GM21717 (cell line): ENCODE results near the gene FAM234A.

Experiments used
- ATAC-seq: cut with Tn5 transposase; IDR thresholded peaks from one replicate; pipeline ENCODE4 v1.9.1; 2021; ENCODE audit warnings: mild to moderate bottlenecking, moderate library complexity; ENCODE audit not compliant: unreplicated experiment

The FAM234A gene

GRCh38 chr16:280552-280951 is 45.9 kb downstream of the FAM234A start, which contains the start of gene ARHGDIG:
Gene ARHGDIG, plus strand, starts transcription at chr16:280591. Its CDS starts 90 bp downstream, at chr16:280681.
- ATAC-seq = no peak

DNA sequence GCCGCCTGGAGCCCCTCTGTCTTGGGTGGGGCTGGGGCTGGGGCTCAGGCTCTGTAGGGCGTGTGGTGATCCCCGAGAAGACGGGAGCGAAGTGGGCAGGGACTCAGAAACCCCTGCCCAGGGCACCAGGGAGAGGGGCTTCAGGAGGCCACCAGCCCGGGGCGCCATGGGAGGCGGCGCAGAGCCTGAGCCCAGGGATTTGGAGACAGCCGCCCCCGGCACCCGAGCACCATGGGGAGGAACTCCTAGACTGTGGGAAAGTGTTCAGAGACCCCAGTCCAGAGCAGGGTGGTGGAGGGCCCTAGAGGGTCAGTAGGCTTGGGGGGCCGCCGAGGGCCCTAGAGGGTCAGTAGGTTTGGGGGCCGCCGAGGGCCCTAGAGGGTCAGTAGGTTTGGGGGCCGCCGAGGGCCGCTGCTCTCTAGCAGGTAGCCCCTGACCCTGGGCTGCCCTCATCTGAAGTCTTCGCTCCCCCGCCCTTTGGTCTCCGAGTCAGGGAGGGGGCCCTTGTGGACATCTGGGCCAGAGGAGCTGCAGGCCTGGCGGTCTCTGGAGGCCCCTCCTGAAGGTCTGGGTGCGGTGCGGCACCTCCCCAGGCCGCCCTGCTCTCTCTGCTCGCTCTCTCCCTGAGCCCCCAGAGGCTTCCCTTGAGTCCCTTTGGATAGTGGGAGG is 46.5 kb downstream of the FAM234A start:
- no peak for ATAC-seq

- no peak for ATAC-seq
These were observed 47.1 kb downstream of the FAM234A start for GRCh38 chr16:281660-282255.

- ATAC-seq = no peak
These were observed 47.9 kb downstream of the FAM234A start for GRCh38 chr16:282491-282890.

GRCh38 chr16:283033-283805 is 48.6 kb downstream of the FAM234A start, which contains the start of gene PDIA2:
Gene PDIA2, plus strand, starts transcription at chr16:283164. Its CDS starts 6 bp downstream, at chr16:283170.
- no peak for ATAC-seq

GRCh38 chr16:284204-285120 is 49.8 kb downstream of the FAM234A start:
- no peak for ATAC-seq

DNA sequence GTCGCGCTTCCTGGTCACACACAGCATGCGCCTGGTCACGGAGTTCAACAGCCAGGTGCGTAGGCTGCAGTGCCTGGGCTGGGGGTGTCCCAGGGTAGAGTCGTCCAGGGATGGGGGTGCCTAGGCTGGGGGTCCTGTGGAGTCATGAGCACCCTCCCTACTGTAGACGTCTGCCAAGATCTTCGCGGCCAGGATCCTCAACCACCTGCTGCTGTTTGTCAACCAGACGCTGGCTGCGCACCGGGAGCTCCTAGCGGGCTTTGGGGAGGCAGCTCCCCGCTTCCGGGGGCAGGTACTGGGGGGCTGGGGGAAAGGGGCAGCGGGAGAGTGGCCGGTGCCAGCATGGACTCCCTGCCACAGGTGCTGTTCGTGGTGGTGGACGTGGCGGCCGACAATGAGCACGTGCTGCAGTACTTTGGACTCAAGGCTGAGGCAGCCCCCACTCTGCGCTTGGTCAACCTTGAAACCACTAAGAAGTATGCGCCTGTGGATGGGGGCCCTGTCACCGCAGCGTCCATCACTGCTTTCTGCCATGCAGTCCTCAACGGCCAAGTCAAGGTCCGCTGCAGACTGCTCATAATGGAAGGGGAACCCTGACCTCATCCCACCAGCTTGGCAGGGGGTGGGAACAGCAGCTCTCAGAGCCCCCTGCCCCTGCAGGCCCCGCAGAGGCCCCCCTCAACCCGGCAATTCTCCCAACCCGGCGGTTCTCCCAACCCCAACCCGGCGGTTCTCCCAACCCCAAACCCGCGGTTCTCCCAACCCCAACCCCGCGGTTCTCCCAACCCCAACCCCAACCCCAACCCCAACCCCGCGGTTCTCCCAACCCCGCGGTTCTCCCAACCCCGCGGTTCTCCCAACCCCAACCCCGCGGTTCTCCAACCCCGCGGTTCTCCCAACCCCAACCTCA is 50.8 kb downstream of the FAM234A start:
- no peak for ATAC-seq

DNA sequence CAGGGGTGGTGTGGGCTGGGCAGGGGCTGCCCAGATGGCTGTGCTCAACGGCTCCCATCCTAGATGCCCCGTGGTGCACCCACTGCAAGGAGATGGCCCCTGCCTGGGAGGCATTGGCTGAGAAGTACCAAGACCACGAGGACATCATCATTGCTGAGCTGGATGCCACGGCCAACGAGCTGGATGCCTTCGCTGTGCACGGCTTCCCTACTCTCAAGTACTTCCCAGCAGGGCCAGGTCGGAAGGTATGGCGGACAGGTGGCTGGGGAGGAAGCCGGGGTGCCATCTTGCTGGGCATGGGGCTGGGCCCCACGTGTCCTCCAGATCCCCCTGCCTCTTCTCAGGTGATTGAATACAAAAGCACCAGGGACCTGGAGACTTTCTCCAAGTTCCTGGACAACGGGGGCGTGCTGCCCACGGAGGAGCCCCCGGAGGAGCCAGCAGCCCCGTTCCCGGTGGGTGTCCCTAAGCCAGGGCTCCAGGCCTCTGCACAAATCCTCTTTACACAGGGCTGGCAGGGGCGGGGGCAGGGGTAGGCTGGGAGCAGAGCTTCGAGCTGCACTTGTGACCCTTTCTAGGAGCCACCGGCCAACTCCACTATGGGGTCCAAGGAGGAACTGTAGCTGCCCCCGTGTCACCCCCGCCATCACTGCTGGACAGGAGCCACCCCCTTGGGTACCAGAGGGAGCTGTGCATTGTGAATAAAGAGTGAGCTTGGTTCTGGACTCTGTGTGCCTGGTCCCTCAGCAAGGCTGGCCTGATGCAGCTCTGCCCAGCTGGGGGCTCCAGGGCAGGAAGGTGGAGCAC is 52.1 kb downstream of the FAM234A start:
- no peak for ATAC-seq

DNA sequence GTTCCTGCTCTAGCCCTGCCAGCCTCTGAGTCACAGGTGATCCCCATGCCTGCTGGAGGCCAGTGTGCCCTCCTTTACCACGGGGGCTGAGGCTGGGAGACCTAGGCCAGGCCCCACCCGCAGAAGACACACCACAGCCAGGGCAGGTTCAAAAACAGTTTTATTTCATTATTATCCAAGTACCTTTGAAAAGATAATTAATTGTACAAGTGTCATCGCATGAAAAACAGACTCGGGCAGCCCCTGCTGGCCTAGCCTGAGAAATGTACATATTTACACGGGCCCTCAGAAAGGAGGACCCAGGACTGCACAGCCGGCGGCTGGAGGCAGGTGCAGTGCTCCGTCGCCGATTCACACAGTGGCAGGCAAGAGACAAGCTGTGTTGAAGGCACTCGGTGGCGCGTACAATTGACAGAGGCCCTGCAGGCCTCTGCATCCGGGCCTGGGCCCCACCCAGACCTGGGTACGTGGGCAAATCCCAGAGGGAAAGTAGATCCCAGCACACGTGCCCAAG is 52.7 kb downstream of the FAM234A start:
- ATAC-seq = no peak

- no peak for ATAC-seq
These were observed 53.6 kb downstream of the FAM234A start for GRCh38 chr16:287981-288920.

GRCh38 chr16:289395-289997 is 54.9 kb downstream of the FAM234A start:
- ATAC-seq = no peak

GRCh38 chr16:290015-290680 is 55.5 kb downstream of the FAM234A start:
- no peak for ATAC-seq

DNA sequence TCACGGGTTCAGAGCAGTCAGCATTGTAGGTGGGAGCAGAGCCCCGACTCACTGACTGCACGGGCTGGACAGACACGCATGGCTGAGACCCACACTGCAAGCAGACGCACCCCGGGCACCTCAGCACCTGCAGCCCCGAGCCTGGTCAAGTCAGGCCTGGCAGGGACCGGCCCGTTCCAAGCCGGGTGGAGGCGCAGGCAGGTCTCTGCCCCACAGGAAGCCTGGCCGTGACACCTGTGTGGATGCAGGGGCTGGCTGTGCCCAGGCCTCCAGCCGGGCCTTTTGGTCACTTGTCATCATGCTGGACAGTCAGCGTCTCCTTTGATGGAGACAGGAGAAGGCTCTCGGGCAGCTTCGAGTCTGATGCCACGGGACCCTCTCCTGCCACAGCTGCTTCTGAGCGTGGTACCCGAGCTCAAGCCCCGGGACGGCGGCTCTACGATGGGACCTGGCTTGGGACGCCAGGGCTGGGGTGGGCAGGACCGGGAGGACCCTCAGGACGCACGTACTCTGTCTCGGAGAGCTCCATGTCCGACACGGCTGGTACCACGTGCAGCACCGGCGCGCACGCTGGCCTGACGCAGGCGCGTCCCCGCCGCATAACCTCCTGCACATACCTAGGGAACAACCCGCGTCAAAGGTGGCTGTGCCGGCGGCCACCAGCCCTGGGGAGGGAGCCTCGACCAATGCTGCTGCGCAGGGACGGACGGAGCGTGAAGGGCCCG is 56.2 kb downstream of the FAM234A start:
- no peak for ATAC-seq

- no peak for ATAC-seq
These were observed 56.9 kb downstream of the FAM234A start for GRCh38 chr16:291539-291938.

GRCh38 chr16:293043-293775 is 58.6 kb downstream of the FAM234A start:
- no peak for ATAC-seq
